Measurements from ENCODE around the gene EPHA3.

EPHA3 gene

DNA sequence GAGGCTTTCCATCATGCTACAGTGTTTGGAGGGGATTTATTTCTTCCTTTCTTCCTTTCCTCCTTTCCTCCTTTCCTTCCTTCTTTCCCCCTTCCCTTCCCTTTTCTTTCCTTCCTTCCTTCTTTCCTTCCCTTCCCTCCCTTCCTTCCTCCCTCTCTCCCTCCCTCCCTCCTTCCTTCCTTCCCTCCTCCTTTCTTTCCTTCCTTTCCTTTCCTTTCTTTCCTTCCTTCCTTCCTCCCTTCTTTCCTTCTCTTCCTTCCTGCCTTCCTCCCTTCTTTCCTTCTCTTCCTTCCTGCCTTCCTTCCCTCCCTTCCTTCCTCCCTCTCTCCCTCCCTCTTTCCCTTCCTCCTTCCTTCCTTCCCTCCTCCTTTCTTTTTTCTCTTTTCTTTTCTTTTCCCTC lies 127.2 kb downstream of the EPHA3 start:
- no peak for DNase-seq

DNA sequence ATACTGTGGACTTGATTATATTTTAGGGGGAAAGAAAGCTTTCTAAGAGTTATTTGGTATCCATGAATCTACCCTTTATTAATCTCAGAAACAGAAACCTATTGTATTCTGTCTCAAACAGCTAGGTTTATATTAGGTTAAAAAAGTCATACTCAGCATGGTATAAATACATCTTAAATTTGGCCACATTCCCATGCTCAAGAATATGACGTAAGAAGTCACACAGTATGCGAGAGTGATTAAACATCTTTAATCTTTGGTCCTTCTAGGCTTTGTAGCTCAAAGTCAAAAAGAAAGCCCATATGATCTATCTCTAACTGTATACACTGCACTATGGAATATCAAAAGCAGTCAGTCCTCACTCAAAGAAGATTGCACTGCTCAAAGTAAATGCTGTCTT lies 131.4 kb downstream of the EPHA3 start:
- DNase-seq: no peak

DNA sequence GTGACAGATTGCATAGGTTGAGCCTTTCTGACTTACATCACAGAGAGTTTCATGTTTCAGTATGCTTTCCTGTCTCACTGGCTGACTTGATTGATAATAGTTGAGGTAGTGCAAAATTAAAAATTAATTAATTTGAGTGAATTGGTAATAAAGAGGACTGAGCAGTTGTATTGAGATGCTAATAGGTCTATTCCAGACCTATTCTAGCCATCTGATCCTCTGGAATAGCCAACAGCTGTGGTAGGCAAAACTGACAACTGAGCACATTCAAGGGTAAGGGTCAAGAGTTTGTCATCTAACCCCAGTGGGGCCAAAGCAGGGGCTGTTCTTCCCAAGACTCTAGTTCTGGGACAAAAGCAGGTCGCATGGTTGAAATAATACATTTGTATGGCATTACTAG lies 132.4 kb downstream of the EPHA3 start:
- DNase-seq: no peak

DNA sequence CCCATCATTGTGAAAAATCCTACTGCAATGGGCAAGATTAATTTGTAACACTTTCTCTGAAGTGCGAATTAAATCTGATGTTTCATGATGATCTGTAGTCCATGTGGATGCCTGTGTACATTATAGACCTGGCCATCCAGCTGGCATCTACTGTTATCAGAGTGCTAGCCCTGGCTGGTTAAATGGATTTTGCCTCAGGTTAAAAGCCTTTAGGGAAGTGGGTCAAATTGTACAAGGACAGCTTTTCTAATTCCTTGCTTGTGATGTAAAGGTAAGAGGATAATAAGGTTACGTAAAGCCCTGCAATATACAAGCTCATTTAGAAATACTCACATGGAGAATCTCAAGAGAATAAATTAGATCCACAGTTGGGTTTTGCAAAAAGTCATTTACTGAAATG lies 138.2 kb downstream of the EPHA3 start:
- DNase-seq: no peak

DNA sequence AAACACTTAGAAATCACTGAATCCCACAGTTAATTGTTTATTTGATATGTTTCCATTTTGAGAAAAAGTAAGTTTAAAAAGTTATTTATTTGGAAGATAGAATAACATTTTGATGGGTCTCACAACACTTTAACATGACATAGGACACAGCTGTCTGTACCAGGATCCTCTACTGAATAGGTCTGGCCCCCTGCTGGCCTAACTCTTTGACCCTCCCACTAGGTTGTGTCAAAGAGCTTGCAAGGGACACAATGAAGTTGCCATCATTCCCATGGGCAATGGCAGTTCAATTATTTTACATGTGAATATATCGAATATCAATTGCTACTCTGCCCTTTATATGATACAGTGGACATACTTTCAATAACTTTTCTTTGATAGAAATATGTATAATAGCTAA lies 138.9 kb downstream of the EPHA3 start:
- no peak for DNase-seq

DNA sequence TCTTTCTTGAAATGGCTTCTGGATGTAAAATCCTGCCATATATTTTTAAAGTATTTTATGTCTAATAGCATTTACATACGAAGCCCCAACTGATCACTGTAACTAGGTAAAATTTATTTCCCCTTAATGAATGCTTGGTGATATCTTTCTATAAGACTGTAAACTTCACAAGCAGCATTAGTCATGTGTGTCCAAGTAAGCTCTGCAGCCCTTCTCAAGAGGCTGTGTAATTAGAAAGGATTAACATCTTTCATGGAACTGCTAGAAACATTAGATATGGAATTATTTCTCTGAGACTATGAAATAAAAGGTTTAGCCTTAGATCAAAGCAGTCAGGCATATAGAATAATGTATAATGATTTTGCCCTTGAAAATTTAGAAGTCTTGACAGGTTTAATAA lies 143.3 kb downstream of the EPHA3 start:
- no peak for DNase-seq

DNA sequence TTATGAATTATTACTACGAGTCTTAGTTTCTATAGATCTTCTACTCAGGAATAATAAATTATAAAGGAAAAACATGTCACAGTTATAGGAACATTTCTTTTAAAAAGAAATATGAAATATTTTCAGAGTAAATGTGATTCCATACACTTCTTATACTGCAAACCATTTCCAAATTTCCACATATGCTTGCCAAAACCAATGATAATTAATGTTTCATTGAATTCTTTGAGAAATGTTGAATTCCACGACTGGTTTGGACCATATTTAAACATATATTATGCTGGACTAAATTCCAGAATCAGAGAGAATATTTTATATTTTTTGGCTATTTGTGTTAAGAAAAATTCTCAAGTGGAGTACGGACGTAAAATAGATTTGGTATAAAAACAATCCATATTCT lies 144.6 kb downstream of the EPHA3 start:
- DNase-seq: no peak

DNA sequence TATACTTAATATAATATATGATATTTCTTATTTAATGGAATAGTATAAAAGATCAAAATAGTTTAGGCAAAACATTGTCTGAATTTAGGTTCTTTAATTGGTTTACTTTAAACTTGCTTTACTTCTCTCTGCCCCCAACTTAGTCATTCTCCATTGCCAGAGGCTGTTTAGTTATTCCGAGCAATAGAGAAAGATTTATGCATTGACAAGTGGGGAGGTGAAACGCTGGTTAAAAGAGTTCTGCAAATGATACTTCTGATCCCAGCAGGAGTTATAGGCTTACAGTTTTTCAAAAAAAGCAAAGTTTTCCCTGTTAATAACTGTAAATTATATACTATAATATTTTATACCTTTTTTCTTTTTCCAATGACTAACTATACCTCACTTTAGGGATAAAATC lies 145.4 kb downstream of the EPHA3 start:
- no peak for DNase-seq

DNA sequence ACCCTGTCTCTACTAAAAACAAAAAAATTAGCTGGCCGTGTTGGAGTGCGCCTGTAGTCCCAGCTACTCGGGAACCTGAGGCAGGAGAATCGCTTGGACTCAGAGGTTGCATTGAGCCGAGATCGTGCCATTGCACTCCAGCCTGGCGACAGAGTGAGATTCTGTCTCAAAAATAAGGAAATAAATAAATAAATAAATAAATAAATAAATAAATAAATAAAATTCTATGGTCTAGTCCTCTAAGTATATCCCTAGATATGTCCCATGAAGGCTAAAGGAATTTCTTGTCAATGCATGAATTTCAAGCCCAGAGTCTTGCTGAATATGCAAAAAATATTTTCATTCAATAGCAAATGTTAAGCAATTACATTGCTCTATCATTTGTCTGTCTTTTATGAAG lies 149.0 kb downstream of the EPHA3 start:
- no peak for DNase-seq

DNA sequence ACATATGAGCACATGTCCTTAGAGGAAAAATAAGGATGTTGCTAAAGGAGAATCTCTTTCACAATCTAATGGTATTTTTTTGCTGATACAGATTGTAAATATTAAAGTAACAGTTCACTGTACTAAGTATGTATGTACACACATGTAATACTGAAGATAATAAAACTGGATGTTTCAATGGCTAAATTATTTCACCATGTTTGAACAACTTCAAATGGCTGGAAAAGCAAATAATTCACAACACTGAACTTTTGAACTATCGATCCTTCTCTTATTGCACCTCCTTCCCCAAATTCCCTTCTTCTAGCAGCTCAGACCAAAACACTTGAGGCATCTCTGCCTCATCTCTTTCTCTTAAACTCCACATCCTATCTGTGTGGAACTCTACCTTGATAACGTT lies 149.5 kb downstream of the EPHA3 start:
- no peak for DNase-seq

DNA sequence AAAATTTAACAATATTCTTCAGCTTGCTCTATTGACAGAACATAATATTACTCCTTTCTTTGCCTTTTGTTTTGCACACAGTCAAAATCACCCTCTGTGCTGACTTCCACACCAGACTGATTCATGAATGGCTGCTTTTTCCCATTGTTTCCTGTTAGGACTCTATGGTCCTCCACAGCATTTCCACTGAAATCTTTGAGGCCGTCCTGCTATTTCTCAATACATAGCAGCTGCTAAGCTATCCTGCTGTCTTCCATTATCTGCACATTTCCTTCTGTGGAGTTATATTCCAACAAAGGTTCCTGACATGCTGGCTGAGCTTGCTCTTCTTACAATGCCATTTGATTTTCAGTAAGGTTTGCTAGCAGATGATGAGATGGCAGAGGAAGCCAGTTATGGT lies 153.3 kb downstream of the EPHA3 start:
- DNase-seq: no peak

DNA sequence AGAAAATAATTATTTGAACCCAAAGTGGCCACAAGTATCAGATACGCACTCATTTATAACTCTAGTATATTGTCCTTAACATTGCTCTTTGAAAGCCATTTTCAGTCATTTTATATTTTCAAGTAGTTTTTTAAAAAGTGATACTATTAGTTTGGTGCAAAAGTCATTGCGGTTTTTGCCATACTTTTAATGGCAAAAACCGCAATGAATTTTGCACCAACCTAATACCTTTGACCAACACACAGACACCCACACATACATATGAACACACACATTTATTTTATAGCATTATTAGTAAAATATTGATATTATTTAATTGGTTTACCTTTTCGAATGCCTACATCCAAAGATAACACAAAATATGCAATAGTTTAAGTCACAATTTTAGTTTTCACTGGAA lies 154.3 kb downstream of the EPHA3 start:
- no peak for DNase-seq

DNA sequence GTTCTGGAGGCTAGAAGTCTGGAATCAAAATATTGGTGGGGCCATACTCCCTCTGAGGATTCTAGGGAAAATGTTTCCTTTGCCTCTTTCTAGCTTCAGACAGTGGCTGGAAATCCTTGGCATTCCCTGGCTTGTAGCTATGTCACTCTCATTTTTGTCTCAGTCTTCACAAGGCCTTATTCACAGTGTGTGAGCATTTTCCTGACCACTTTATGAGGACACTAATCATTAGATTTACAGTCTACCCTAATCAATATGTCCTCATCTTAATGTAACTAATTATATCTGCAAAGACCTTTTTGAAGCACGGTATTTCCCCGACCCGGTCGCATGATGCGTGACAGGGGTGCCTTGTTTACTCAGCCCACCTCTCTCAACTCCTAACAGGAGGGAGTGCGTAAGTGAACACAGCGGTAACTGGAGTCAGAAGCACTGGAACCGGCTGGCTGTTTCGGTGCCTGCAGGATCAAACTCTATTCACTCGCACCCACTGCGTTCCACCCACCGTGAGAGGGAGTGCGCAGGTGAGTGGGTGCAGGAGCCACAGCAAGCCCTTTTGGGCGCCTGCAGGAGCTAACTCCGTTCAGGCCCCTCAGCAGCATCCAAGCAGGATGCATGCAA lies 155.0 kb downstream of the EPHA3 start:
- DNase-seq: no peak

DNA sequence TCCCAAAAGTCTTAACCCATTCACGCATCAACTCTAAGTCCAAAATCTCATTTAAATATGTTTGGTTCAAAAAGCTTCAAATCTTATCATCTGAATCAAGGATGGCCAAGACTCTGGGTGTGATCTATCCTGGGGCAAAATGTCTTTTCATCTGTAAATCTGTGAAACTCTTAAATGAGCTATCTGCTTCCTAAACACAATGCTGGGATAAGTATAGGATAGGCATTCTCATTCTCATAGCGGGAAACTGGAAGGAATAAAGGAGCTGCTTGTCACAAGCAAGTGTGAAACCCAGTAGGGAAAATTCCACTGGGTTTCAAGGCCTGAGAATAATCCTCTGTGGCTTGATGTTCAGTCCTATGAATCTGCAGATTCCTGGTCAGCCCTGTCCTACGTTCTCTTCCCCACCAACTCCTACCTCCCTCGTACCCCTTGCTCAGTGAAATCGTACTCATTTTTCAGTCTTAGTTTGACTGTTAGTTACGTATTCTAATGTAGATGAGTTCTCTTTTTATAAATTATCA lies 156.7 kb downstream of the EPHA3 start:
- DNase-seq: no peak

DNA sequence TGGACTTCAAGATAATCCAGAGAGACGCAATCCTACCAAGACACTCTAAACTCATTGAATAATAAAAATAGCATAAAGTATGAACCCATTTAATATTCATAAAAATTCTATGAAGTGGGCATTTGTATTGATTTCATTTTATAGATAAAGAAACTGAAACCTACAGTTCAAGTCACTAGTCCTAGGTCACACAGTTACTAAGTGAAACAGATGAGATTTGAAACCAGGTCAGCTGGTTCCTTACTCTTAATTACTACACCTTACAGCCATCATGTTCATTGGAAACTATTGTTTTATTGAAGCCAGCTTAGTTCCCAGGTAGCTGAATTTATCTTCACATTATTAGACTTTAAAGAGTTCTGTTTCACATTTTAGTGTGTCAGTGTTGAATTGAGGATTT lies 158.7 kb downstream of the EPHA3 start:
- no peak for DNase-seq

DNA sequence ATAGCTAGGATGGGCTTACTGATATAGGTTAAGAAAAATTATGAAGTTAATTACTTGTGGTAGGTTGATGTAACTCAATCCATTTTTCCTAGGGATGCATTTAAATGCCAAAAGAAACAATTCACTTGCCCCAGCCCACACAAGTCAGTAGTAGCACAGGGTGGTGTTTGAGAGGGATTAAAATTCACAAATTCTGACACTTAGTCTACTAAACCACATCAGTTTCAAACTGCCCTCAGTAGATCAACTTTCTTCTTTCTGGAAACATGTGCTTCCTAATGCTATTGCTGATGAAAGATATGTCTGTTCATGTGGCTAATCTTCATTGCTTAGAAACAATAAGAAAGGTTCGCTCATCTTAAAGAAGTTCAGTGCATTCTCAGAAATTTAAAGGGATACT lies 160.6 kb downstream of the EPHA3 start:
- DNase-seq: no peak

DNA sequence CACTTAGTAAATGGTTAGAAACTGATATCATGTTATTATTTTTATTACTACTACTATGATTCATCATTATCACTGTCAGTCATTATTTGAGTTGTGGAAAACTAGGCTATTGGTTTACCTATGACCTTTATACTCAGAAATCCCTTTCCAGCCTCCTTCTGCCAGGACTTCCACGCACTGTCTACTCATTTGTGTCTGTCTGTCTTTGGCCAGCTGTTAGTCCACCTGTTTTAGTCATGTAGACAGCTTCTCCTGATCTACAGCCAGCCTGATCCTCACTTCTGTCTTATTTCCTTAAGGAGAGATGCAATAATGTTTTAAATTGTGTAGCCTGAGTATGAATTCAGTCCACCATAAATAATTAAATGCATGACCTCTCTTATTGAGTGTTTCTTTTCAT lies 162.8 kb downstream of the EPHA3 start:
- no peak for DNase-seq

DNA sequence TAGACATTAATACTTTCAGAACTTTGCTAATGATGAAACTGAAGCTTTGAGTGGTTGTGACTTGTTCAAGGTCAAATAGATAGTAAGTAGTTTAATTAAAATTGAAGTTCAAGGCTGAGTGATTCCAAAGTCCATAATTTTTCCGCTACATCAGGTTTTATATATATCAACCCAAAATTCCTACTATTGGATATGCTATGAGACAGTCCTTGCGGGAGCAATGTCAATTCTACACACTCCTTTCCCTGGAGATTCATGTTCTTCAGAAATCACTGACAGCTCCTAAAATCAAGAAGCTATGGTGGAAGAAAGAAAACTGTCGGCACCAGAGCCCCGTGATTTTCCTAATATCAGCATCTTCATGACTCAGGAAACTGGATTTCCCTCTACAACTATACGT lies 167.6 kb downstream of the EPHA3 start:
- no peak for DNase-seq

DNA sequence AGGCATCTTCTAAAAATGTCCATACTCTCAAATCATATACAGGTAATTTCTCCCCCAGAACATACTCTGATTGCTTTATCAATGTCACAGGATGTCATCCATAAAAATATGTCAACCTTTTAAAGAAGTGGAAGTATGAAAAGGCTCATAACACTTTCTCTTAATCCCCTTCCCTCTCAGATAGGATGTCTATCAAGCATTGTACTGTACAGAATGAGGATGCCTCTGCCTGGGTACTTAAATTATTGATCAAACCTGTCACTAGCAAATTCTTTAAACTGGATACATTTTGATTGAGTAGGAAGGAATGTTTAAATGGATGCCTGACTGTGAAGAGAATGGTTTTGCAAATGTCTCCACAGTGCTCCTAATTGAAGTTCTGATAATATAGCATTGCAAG lies 168.7 kb downstream of the EPHA3 start:
- DNase-seq: no peak

DNA sequence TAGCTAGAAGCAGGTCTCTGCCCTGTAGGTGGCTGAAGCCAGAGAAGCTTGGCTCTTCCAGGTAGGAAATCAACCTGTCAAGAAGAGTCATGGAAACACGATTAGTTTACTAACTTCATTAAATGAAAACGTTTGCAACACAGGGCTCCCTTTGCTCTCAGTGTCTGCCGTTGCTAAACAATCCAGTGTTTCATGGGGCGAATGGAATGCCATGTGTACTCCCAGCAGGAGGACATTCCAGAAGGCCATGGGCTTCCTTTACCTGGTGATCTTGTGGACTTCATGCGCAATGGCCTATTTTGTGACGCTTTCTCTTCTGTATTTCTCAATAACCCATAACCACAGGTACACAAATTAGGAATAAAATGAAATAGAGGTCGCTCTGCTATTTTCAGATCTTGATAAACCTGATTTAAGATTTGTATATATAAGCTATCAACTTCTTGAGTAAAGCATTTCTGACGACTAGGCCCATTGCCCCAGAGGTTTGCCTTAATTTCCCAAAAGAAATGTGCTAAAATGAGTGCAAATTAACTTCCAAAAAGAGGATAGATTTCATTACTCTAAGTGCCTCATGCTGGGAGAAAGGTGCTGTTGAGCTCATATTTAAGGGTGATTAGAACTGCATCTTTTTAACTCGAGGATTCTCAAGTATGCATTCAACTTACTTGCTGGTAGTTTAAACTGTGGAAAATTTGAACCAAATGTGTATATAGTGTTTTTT lies 171.0 kb downstream of the EPHA3 start:
- no peak for DNase-seq

DNA sequence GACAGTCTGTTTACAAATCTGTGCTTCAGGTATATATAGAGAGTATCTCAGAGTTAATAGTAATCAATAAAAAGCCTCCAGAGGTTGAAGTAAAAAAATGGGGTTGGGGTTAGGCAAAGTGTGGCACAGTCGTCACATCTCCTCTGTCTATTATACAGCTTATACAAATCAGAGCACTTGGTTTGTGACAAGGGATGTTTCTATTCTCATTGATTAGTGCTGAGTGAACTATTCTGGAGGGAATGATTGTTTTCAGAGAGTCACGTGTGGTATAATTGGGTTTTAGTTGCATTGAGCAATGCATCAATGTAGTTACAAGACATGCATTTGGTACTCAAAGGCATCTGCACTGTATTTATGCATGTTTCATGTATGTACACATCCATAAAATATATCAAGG lies 172.9 kb downstream of the EPHA3 start:
- DNase-seq: no peak

DNA sequence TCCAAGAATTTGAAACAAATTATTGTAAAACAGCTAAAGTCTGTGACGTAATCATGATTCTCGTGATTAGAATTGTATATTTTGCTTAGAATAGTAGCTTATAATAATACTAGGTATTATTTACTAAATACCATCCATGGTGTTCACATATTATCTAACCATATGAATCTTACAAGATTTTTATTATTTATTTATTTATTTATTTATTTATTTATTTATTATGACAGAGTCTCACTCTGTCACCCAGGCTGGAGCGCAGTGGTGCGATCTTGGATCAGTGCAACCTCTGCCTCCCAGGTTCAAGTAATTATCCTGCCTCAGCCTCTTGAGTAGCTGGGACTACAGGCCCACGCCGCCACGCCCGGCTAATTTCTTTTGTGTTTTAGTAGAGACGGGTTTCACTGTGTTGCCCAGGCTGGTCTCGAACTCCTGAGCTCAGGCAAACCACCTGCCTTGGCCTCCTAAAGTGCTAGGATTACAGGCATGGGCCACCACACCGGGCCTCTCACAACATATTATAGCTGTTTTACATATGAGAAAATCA lies 173.5 kb downstream of the EPHA3 start:
- DNase-seq: no peak

DNA sequence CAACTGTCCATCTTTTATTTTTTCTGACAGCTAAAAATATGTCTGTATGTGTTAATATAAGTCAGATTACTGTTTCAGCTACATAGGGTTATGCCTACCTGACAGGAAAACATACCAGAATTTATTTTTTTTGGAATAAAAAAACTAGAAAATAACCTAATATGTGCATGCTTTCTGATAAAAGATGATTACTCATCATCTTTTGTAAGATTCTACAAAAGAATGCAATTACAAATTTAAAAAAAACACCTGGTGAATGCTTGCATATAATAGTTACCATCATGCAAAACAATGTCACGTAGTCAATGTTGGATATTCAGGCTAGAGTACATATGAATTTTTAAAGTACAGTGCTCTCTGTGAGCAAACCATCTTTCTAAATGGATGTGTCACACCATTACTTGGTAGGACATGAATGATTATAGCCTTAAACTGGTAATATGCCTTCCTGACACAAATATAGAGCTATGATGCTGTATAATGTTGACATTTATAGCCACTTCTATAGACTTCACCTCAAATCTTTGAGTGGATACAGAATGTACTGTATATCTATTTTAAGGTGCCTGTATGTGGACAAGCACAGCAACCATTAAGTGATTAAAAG lies 180.6 kb downstream of the EPHA3 start:
- DNase-seq: no peak

DNA sequence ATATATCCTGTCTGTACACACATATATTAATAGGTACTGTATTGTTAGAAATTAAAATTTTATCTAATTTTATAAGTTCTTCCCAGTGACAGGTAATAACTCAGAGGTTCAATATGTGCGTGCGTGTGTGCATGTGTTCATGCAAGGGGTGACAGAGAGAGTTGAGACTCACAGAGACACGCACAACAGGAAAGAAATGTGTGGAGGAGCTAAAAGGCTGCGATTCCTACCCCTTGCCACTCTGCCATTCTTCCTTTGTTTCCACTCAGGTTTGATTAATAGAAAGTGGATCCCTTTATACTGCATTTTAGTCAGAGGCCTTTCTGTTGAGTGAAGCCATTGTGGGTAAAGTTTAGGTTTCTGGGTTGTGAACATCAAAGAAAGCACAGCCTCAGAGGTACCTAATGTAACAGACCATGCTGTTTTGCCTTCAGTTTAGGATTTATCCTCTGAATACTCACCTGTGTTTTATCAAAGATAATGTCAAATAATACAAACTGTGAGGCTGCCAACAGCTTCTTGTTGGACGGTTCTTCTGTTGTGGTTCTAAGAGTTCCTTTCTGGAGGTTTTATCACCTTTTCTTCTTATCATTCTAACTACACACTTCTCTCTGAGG lies 182.3 kb downstream of the EPHA3 start:
- no peak for DNase-seq
